Endothelial cell of umbilical vein (primary cell): ENCODE measurements around the gene BBLN. TPM values are rescaled to one million over a fixed set of nuclear protein-coding genes. Genes with fewer than 3 reads are reported as not detected.

Source experiments
- BruUV-seq: library from RNA; stranded (reverse); fragments of 400-500 nt; replicated peaks from 2 replicates; lab custom pipeline; 2021; lab: Mats Ljungman, UMichigan
- CTCF ChIA-PET: fragments of 300-600, 350-600 bp; sonication (Branson Sonifier 250); formaldehyde crosslinking; loops from one replicate; lab custom pipeline; 2021; ENCODE audit warnings: antibody characterized with exemption, inconsistent platforms; lab: Charles Lee
- POLR2A ChIA-PET: fragments of 300-600, 350-600 bp; sonication (Branson Sonifier 250); formaldehyde crosslinking; loops from one replicate; lab custom pipeline; 2021; ENCODE audit warnings: antibody characterized with exemption, inconsistent platforms; lab: Charles Lee
- DNase-seq: peaks from one replicate; pipeline ENCODE4 v3.0.0-alpha.2; 2011; ENCODE audit warnings: low read depth, low spot score
- FAIRE-seq: peaks from 2 replicates; lab custom pipeline; 2011; peaks lifted over from hg19 to GRCh38; lab: Jason Lieb, UNC
- H2AFZ ChIP-seq: 2 replicates; pipeline ENCODE4 v1.6.0; 2012; ENCODE audit warnings: low read depth, low read length, control low read depth, inconsistent platforms
- H3K27ac ChIP-seq: 2 replicates; pipeline ENCODE4 v1.5.1; 2011; ENCODE audit warnings: low read depth, mild to moderate bottlenecking, control low read depth, low read length, moderate library complexity; ENCODE audit not compliant: insufficient read depth
- H3K27me3 ChIP-seq, 2 experiments: 2 replicates each; pipeline versions ENCODE4 v1.6.0 to v1.6.1; 2011; ENCODE audit warnings: low read length in 2 of 2, mixed read lengths in 1 of 2; ENCODE audit not compliant: control insufficient read depth in 2 of 2, insufficient read depth in 2 of 2
- H3K36me3 ChIP-seq, 2 experiments: 2 replicates in 1 of 2; 3 replicates in 1 of 2; pipeline ENCODE4 v1.5.1; 2011; ENCODE audit warnings: low read length in 2 of 2, mild to moderate bottlenecking in 1 of 2, moderate library complexity in 1 of 2; ENCODE audit not compliant: control insufficient read depth in 2 of 2, insufficient read depth in 2 of 2; ENCODE audit errors: extremely low read depth in 1 of 2
- H3K4me1 ChIP-seq: 3 replicates; pipeline ENCODE4 v1.5.1; 2011; ENCODE audit warnings: mild to moderate bottlenecking, low read length; ENCODE audit not compliant: control insufficient read depth, insufficient read depth; ENCODE audit errors: extremely low read depth
- H3K4me2 ChIP-seq: 2 replicates; pipeline ENCODE4 v1.6.1; 2011; ENCODE audit warnings: low read length, control low read depth, mixed read lengths; ENCODE audit not compliant: insufficient read depth
- H3K4me3 ChIP-seq, 3 experiments: fragments of 200-600 bp in 1 of 3; sonication (generic), shearing (Covaris generic) in 1 of 3; replicated peaks in 1 of 3; 2 replicates each; pipeline ENCODE4 v1.5.1; 2011 to 2016; ENCODE audit warnings: control low read depth in 3 of 3, low read length in 3 of 3, mild to moderate bottlenecking in 2 of 3, inconsistent platforms in 1 of 3, low read depth in 1 of 3, moderate library complexity in 1 of 3; ENCODE audit not compliant: insufficient read depth in 1 of 3
- H3K79me2 ChIP-seq: 2 replicates; pipeline ENCODE4 v1.6.0; 2012; ENCODE audit warnings: low read length, inconsistent platforms; ENCODE audit not compliant: control insufficient read depth, insufficient read depth
- H3K9ac ChIP-seq: replicated peaks from 2 replicates; pipeline ENCODE3; 2011; ENCODE audit warnings: low read length, control low read depth; ENCODE audit not compliant: insufficient read depth; ENCODE audit errors: extremely low read depth
- H3K9me1 ChIP-seq: replicated peaks from 3 replicates; pipeline ENCODE4 v1.6.0; 2011; ENCODE audit warnings: mild to moderate bottlenecking, low read length; ENCODE audit not compliant: control insufficient read depth, insufficient read depth; ENCODE audit errors: extremely low read depth
- H3K9me3 ChIP-seq: replicated peaks from 2 replicates; pipeline ENCODE4 v1.5.1; 2012; ENCODE audit warnings: low read length, inconsistent platforms; ENCODE audit not compliant: control insufficient read depth, insufficient read depth
- H4K20me1 ChIP-seq: replicated peaks from 2 replicates; pipeline ENCODE3; 2011; ENCODE audit warnings: mild to moderate bottlenecking, low read length; ENCODE audit not compliant: control insufficient read depth, insufficient read depth; ENCODE audit errors: extremely low read depth
- CTCF ChIP-seq, 2 donors: IDR thresholded peaks; 1 replicate in 1 of 2; 2 replicates in 1 of 2; pipeline ENCODE4 v1.5.1; 2011; ENCODE audit warnings: low read length in 2 of 2, mild to moderate bottlenecking in 2 of 2, moderate library complexity in 2 of 2, control low read depth in 1 of 2, inconsistent platforms in 1 of 2, low read depth in 1 of 2; ENCODE audit not compliant: insufficient read depth in 1 of 2; ENCODE audit errors: extremely low read depth in 1 of 2
- EZH2 ChIP-seq: IDR thresholded peaks from 2 replicates; pipeline ENCODE4 v1.6.1; 2012; ENCODE audit warnings: borderline replicate concordance, low read depth, mild to moderate bottlenecking, moderate library complexity, low read length, inconsistent platforms; ENCODE audit not compliant: severe bottlenecking
- FOS ChIP-seq: IDR thresholded peaks from 2 replicates; pipeline ENCODE4 v1.6.1; 2011; ENCODE audit warnings: mild to moderate bottlenecking, low read length, moderate library complexity, borderline replicate concordance; ENCODE audit not compliant: insufficient read depth
- GATA2 ChIP-seq: IDR thresholded peaks from 2 replicates; pipeline ENCODE4 v1.7.0; 2011; ENCODE audit warnings: low read depth, mild to moderate bottlenecking, moderate library complexity, mixed read lengths, low read length; ENCODE audit not compliant: insufficient read length, insufficient read depth
- JUN ChIP-seq: IDR thresholded peaks from 2 replicates; pipeline ENCODE4 v1.6.1; 2011; ENCODE audit warnings: borderline replicate concordance, low read depth; ENCODE audit not compliant: insufficient read length, insufficient read depth
- MAX ChIP-seq: IDR thresholded peaks from 2 replicates; pipeline ENCODE4 v1.6.1; 2011; ENCODE audit not compliant: insufficient read depth, insufficient read length
- MYC ChIP-seq: IDR thresholded peaks from one replicate; pipeline ENCODE4 v1.6.1; 2011; ENCODE audit warnings: mild to moderate bottlenecking, low read depth, low read length
- POLR2A ChIP-seq: IDR thresholded peaks from 2 replicates; pipeline ENCODE4 v1.6.1; 2012; ENCODE audit warnings: low read depth, mild to moderate bottlenecking, control low read depth, low read length
- POLR2AphosphoS5 ChIP-seq: IDR thresholded peaks from 2 replicates; pipeline ENCODE4 v1.6.1; 2012; ENCODE audit warnings: low read depth, mild to moderate bottlenecking, control low read depth, low read length, moderate library complexity; ENCODE audit not compliant: insufficient read depth
- dilution Hi-C: fragments of 300-500 bp; cut with MboI; formaldehyde crosslinking; loops from one replicate; pipeline ENCODE4 v1.15.0; 2019; ENCODE audit warnings: low sequenced_read_pairs; ENCODE audit not compliant: extremely low pct_ligation_motif_present
- intact Hi-C: fragments of 100-400 bp; cut with micrococcal nuclease; formaldehyde crosslinking; loops from one replicate; pipeline ENCODE4 v1.10.0; 2022
- polyA plus RNA-seq, 4 experiments: library from polyadenylated mRNA; depleted of rRNA in 3 of 4; stranded (reverse) in 3 of 4; unstranded in 1 of 4; fragments of >200 nt; gene quantifications; 2 replicates each; pipeline versions ENCODE4 v1.2.1 to v1.2.3, GENCODE V29; 2011 to 2012; ENCODE audit warnings: missing spikeins in 1 of 4
- total RNA-seq: library from RNA; stranded (reverse); gene quantifications from 2 replicates; pipeline ENCODE4 v1.2.3, GENCODE V29; 2021

BBLN gene
- total and polyA plus RNA-seq, 2 donors (not counting 3 experiments of a cell fraction or from before 2014, with no cell fraction given), result 51.0 to 124 TPM

- H3K9me3 ChIP-seq, result no peaks in the 10 kb centered on the region
- no peaks in the 10 kb centered on the region for H3K27me3 ChIP-seq
- H3K36me3 ChIP-seq, result peaks cover 0 to 16% of the 10 kb centered on the region in 2 experiments
- no peak overlapping the region for H3K4me3 ChIP-seq
- CTCF ChIA-PET, result interaction anchor here (0.6 to 2.1 kb wide), 12 partner anchors 10 to 181 kb away, joined by 3 to 12 read pairs (median 4); partner anchors contain the start of genes BBLN and NAIF1
- no peaks in the 10 kb centered on the region for H3K9me1 ChIP-seq
- FAIRE-seq (no peak), DNase-seq (no peak)
- no peaks in the 10 kb centered on the region for H4K20me1 ChIP-seq
- dilution Hi-C loops, result no loop called here
- POLR2A ChIA-PET, result interaction anchor here (0.5 kb wide), 1 partner anchor 176 kb away, joined by 3 read pairs; no protein-coding TSS in a partner anchor
- intact Hi-C loops, result no loop called here
- H3K4me2 ChIP-seq, result no peak overlapping the region
- no peak overlapping the region for H2AFZ ChIP-seq
- no peak overlapping the region for H3K27ac ChIP-seq
- no TSS peak for BruUV-seq
- H3K4me1 ChIP-seq, result peaks cover 11% of the 10 kb centered on the region
- H3K79me2 ChIP-seq, result peaks cover 11% of the 10 kb centered on the region
- H3K9ac ChIP-seq, result no peak overlapping the region
- no peak for TF ChIP-seq CTCF (IDR thresholded peaks at IDR 0.05; ENCODE audit: extremely low read depth in 1 of 2, insufficient read depth in 1 of 2, low read depth in 1 of 2, low read length in 2 of 2)
- TF ChIP-seq GATA2, result no peak
- TF ChIP-seq JUN, result no peak
- TF ChIP-seq MYC, result no peak
- no peak for TF ChIP-seq FOS
- TF ChIP-seq POLR2AphosphoS5, result no peak
- TF ChIP-seq MAX, result no peak
- TF ChIP-seq EZH2, result no peak
- no peak for TF ChIP-seq POLR2A
These were observed 35.6 kb upstream of the BBLN start for GRCh38 chr9:128124451-128124850.
